Ovary (tissue), 9 donors: Measurements from ENCODE around the gene FMNL3. TPM values are rescaled to one million over a fixed set of nuclear protein-coding genes. Genes with fewer than 3 reads are reported as not detected.

Experiments
- DNase-seq, 5 donors: peaks; one replicate each; pipeline ENCODE4 v3.0.0-alpha.2; 2019 to 2020
- H3K27ac ChIP-seq, 2 donors: fragments of 200-600 bp; one replicate each; pipeline versions ENCODE4 v1.5.1 to v1.8.0; 2019 to 2022
- H3K27me3 ChIP-seq: fragments of 200-600 bp; one replicate; pipeline ENCODE4 v1.8.0; 2022
- H3K36me3 ChIP-seq: fragments of 200-600 bp; sonication (generic); one replicate; pipeline ENCODE4 v1.5.1; 2019
- H3K4me1 ChIP-seq: one replicate; pipeline ENCODE4 v1.8.1; 2013; ENCODE audit warnings: mild to moderate bottlenecking, moderate library complexity; ENCODE audit not compliant: insufficient read depth
- H3K4me3 ChIP-seq: fragments of 200-600 bp; sonication (generic); one replicate; pipeline ENCODE4 v1.5.1; 2017
- H3K9me3 ChIP-seq, 2 donors: fragments of 200-600 bp in 1 of 2; sonication (generic) in 1 of 2; one replicate each; pipeline versions ENCODE4 v1.5.1 to v1.8.1; 2013 to 2019; ENCODE audit warnings: mild to moderate bottlenecking in 1 of 2, moderate library complexity in 1 of 2
- EP300 ChIP-seq: sonication (generic); formaldehyde crosslinking; IDR thresholded peaks from one replicate; pipeline ENCODE4 v1.6.1; 2017; ENCODE audit warnings: antibody characterized with exemption
- POLR2A ChIP-seq: fragments of 450-650 bp; IDR thresholded peaks from one replicate; pipeline ENCODE4 v1.6.1; 2017; ENCODE audit warnings: antibody characterized with exemption, mild to moderate bottlenecking, moderate library complexity
- WGBS, 3 donors: extraction: QIAGEN DNeasy Blood & Tissue Kit in 1 of 3; methylation state at CpG; one replicate each; pipeline versions ENCODE4 v1.1.5 to v1.1.7; 2013 to 2017; 5-methylcytosine and 5-hydroxymethylcytosine counted together
- intact Hi-C, 4 donors: fragments of 100-400 bp; cut with DNase I; formaldehyde crosslinking; loops; one replicate each; pipeline versions ENCODE4 v1.11.0 to v1.15.1; 2022 to 2023
- polyA plus RNA-seq, 2 donors: library from polyadenylated mRNA; stranded (reverse); fragments of 200-250 nt in 1 of 2; fragments of 350-450 nt in 1 of 2; fragmentation: Illumina TruSeq in 1 of 2; extraction: RNeasy Lipid Tissue Mini Kit (QIAGEN cat#74804) in 1 of 2; gene quantifications; one replicate each; pipeline ENCODE4 v1.2.3, GENCODE V29; 2013 to 2014
- total RNA-seq, 7 donors: library from RNA; depleted of rRNA in 2 of 7; stranded (reverse); fragments of >200 nt in 2 of 7; fragmentation: NEBNext Ultra II Directional in 3 of 7; extraction: Animal tissue kit (Norgen Biotek cat#: 25700) in 3 of 7; gene quantifications; one replicate each; pipeline versions ENCODE4 v1.1.0 to v1.2.4, GENCODE V29; 2016 to 2023
- TF ChIP-seq, protein P1 (sequence below), 3 donors: fragments of 450-650 bp in 2 of 3; fragments of 200-600 bp in 1 of 3; IDR thresholded peaks; one replicate each; pipeline versions ENCODE4 v1.5.1 to v1.8.0; 2016 to 2022; ENCODE audit warnings: antibody characterized with exemption in 3 of 3, mild to moderate bottlenecking in 1 of 3
- donor health status: DM: no; HTN: no; CAD: no; lungs with moderate emphysema.
- donor health status: DM: no; HTN: no; CAD: no.
- donor health status: Bipolar disorder and iron deficiency.
- donor health status: DM: yes; HTN: yes; CAD: no.
- donor health status: DM: no; HTN: no; CAD: no.
- donor health status: DM: yes; HTN: yes; CAD: no.

Gene FMNL3
- total and polyA plus RNA-seq, 9 donors: 15.7 to 58.1 (median 33.1) TPM

GRCh38 chr12:49706351-49707127 is 666 bp downstream of the FMNL3 start:
- no peaks in the 10 kb centered on the region for H3K36me3 ChIP-seq
- DNase-seq: peak; percentile 56 to 72 (median 65)
- TF ChIP-seq, protein P1, sequence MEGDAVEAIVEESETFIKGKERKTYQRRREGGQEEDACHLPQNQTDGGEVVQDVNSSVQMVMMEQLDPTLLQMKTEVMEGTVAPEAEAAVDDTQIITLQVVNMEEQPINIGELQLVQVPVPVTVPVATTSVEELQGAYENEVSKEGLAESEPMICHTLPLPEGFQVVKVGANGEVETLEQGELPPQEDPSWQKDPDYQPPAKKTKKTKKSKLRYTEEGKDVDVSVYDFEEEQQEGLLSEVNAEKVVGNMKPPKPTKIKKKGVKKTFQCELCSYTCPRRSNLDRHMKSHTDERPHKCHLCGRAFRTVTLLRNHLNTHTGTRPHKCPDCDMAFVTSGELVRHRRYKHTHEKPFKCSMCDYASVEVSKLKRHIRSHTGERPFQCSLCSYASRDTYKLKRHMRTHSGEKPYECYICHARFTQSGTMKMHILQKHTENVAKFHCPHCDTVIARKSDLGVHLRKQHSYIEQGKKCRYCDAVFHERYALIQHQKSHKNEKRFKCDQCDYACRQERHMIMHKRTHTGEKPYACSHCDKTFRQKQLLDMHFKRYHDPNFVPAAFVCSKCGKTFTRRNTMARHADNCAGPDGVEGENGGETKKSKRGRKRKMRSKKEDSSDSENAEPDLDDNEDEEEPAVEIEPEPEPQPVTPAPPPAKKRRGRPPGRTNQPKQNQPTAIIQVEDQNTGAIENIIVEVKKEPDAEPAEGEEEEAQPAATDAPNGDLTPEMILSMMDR (IDR thresholded peaks at IDR 0.05): no peak
- TF ChIP-seq POLR2A (no peak), EP300 (no peak)
- H3K27me3 ChIP-seq: no peaks in the 10 kb centered on the region
- peak overlapping the region; percentile 97 for H3K4me3 ChIP-seq
- intact Hi-C loops: loop anchor here (1.0 to 5.0 kb wide), 4 partner anchors 33 to 62 kb away; no protein-coding TSS in a partner anchor
- WGBS, 3 donors: 0 to 1% (median 1%) methylated on average over 27 to 43 of the region's 43 CpGs
- H3K9me3 ChIP-seq: no peaks in the 10 kb centered on the region
- peaks cover 14% of the 10 kb centered on the region for H3K4me1 ChIP-seq
- H3K27ac ChIP-seq: peak overlapping the region; percentile 82 to 97

DNA sequence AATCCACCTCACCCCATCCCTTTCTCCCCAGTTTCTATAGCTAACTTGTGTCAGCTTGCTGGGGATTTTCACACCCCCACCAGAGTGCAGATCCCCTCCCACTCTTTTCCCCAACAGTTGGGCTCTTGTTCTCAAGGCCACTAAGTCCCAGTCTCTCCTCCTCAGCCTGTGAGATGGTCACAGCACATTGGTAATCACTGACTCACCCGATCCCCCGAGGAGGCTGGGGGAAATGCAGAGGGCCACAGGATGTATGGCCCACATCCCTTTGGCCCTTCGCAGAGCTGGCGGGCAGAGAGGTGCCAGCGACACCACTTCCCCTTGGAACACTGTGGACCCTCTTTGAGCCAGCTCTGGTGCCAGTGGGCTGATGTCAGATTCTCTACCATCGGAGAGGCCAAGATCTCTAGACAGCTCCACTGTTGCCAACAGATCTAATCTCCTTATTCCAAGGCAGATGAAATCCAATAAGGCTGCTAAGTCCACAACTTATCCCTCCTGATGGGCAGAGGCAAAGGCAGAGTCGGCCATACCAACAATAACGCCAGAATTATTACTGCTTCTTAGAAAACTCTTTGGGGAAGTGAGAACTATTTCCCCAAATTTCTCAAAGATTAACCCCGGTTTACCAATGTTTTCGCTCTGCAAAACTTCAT is 1.6 kb downstream of the FMNL3 start:
- Histone ChIP-seq H3K27ac (peak overlapping the region in 1 of 2 donors; percentile 97), H3K36me3 (no peaks in the 10 kb centered on the region), H3K4me1 (peaks cover 14% of the 10 kb centered on the region), H3K4me3 (peak overlapping the region; percentile 97), H3K9me3 (no peaks in the 10 kb centered on the region), H3K27me3 (no peaks in the 10 kb centered on the region)
- peak; percentile 18 to 53 (median 47) for DNase-seq
- WGBS, 3 donors: 28 to 40% (median 38%) methylated on average over 10 of the region's 10 CpGs
- intact Hi-C loops: loop anchor here (2.0 to 5.0 kb wide), 2 partner anchors 33 to 61 kb away; no protein-coding TSS in a partner anchor
- TF ChIP-seq POLR2A (no peak), EP300 (no peak)
- TF ChIP-seq, protein P1 (IDR thresholded peaks at IDR 0.05): no peak

DNA sequence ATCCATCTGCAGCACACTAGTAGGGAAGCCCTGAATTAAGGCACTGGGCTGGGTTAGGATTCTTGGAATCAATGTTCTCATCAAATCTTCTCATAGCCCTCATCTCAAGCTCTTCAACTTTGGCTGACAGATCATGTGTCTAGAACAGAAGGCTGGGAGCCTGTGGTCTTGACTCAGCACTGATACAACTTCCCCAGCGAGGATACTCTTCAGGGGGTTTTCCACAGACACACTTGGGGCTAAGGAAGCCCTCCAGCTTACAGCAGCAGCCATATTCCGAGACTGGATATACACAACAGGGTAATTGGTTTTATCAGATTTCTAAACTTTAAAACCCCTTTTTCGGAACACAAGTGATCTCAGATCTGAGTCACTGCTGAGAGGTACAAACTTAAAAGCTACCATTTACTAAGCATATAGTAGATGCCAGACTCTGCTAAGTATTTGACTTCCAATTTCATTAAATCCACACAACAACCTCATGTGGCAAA is 3.5 kb downstream of the FMNL3 start:
- Histone ChIP-seq H3K4me1 (peaks cover 18% of the 10 kb centered on the region), H3K36me3 (no peaks in the 10 kb centered on the region), H3K27me3 (no peaks in the 10 kb centered on the region), H3K4me3 (no peak overlapping the region), H3K27ac (no peak overlapping the region), H3K9me3 (no peaks in the 10 kb centered on the region)
- no peak for DNase-seq
- WGBS, 3 donors: 78 to 92% (median 87%) methylated on average over 3 of the region's 3 CpGs
- intact Hi-C loops: no loop called here
- TF ChIP-seq POLR2A (no peak), EP300 (no peak)
- TF ChIP-seq, protein P1 (IDR thresholded peaks at IDR 0.05): no peak

DNA sequence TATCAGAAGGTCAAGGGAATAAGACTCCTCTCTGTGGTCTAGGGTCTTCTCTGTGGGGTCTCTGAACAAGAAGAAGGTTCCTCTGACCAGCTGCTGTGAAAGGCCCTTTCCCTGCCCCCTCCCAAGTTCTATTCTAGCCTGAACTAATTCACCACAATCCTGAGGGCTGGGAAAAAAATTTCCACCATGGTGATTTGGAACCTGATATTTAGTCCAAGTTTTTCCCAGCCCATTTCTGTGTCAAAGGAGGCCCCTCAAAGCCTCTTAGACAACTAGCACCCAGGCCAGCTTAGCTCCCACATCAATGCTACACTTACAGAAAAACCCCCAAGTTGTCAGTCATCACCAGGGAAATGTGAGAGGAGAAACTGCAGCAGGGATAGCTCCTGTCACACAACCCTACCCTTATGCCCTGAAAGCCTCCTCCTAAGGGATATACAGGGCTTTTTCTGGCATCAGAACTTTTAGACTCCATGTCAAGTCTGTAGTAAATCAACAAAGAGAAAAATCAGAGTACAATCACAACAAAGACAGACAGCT is 4.5 kb downstream of the FMNL3 start:
- Histone ChIP-seq H3K27ac (no peak overlapping the region), H3K4me3 (no peak overlapping the region), H3K27me3 (no peaks in the 10 kb centered on the region), H3K9me3 (no peaks in the 10 kb centered on the region), H3K36me3 (no peaks in the 10 kb centered on the region), H3K4me1 (peaks cover 19% of the 10 kb centered on the region)
- intact Hi-C loops: no loop called here
- no peak for DNase-seq
- TF ChIP-seq, protein P1 (IDR thresholded peaks at IDR 0.05): no peak
- TF ChIP-seq POLR2A (no peak), EP300 (no peak)
